ENCODE results near the gene FBXL15.

DNA sequence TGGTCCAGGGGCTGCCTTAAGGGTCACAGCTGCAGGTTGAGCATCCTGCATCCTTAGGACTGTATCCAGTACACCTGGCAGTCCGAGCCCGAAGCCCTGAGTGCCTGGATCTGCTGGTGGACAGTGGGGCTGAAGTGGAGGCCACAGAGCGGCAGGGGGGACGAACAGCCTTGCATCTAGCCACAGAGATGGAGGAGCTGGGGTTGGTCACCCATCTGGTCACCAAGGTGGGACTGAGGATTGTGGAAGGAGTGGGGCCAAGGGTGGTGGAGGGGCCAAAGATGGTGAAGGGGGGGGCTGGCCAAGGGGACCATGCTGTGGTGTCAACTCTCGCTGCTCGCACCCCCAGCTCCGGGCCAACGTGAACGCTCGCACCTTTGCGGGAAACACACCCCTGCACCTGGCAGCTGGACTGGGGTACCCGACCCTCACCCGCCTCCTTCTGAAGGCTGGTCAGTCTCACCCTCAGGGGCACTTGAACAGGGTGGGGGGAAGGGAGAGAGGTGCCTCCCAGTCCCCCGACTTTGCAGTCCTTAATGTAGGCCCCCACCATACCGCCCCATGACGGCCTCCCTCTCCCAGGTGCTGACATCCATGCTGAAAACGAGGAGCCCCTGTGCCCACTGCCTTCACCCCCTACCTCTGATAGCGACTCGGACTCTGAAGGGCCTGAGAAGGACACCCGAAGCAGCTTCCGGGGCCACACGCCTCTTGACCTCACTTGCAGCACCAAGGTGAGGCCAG lies 19.9 kb upstream of the FBXL15 start:
- no peak for TF ChIP-seq POLR2AphosphoS5 (IDR thresholded peaks at IDR 0.05; ENCODE audit: borderline replicate concordance, low read depth, low read length)
- no peak for TF ChIP-seq EZH2 (IDR thresholded peaks at IDR 0.05)

Data from SK-N-MC (cell line).